SK-N-SH treated with all-trans-retinoic acid at 6 μM for 48 hours (cell line): ENCODE data around the gene RAD51B.

ENCODE experiments used
- CREB5 ChIP-seq: fragments of 250-450 bp; sonication (Bioruptor Pico); IDR thresholded peaks from 2 replicates; pipeline ENCODE4 v1.5.1; 2020; ENCODE audit warnings: low read depth, mild to moderate bottlenecking, moderate library complexity
- CSRNP3 ChIP-seq: fragments of 250-450 bp; sonication (Bioruptor Pico); IDR thresholded peaks from 2 replicates; pipeline ENCODE4 v1.5.1; 2021; ENCODE audit warnings: mild to moderate bottlenecking, moderate library complexity
- PATZ1 ChIP-seq: fragments of 250-450 bp; sonication (Bioruptor Pico); IDR thresholded peaks from 2 replicates; pipeline ENCODE4 v1.8.0; 2020; ENCODE audit warnings: mild to moderate bottlenecking, moderate library complexity, borderline replicate concordance
- ZFP3 ChIP-seq: fragments of 250-450 bp; sonication (Bioruptor Pico); IDR thresholded peaks from 2 replicates; pipeline ENCODE4 v1.5.0; 2020; ENCODE audit warnings: mild to moderate bottlenecking, moderate library complexity
- ZFP30 ChIP-seq: fragments of 450-650 bp; formaldehyde crosslinking; IDR thresholded peaks from 2 replicates; pipeline ENCODE4 v1.5.0; 2022; ENCODE audit warnings: mild to moderate bottlenecking, moderate library complexity
- ZNF565 ChIP-seq: fragments of 450-650 bp; formaldehyde crosslinking; conservative IDR thresholded peaks from 2 replicates; pipeline ENCODE4 v1.5.0; 2020; ENCODE audit warnings: low read depth, mild to moderate bottlenecking, moderate library complexity

GRCh38 chr14:68145036-68145435 lies 325.5 kb downstream of the RAD51B start:
- TF ChIP-seq PATZ1 (CRISPR knock-in tag) (no peak), ZFP3 (no peak), CREB5 (CRISPR knock-in tag) (no peak), CSRNP3 (no peak), ZNF565 (CRISPR knock-in tag) (no peak), ZFP30 (CRISPR knock-in tag) (no peak)
